Mesendoderm (in vitro differentiated cells): ENCODE results near the gene PLA1A.

ENCODE experiments used
- DNase-seq: peaks from one replicate; pipeline ENCODE4 v3.0.0; 2013
- H2AK5ac ChIP-seq: 2 replicates; pipeline ENCODE4 v1.6.1; 2013; ENCODE audit warnings: low read length, inconsistent platforms
- H2BK120ac ChIP-seq: 2 replicates; pipeline ENCODE4 v1.6.1; 2013; ENCODE audit warnings: low read depth, mild to moderate bottlenecking, low read length, moderate library complexity, mixed read lengths
- H2BK15ac ChIP-seq: replicated peaks from 2 replicates; pipeline ENCODE4 v1.6.1; 2013; ENCODE audit warnings: low read depth, mild to moderate bottlenecking, moderate library complexity
- H2BK5ac ChIP-seq: 2 replicates; pipeline ENCODE4 v1.6.1; 2013; ENCODE audit warnings: low read length, inconsistent platforms
- H3K18ac ChIP-seq: 2 replicates; pipeline ENCODE4 v1.6.1; 2013; ENCODE audit warnings: mild to moderate bottlenecking, low read length, mixed read lengths
- H3K23ac ChIP-seq: one replicate; pipeline ENCODE4 v1.6.1; 2013; ENCODE audit warnings: low read length
- H3K27ac ChIP-seq: 2 replicates; pipeline ENCODE4 v1.5.1; 2013; ENCODE audit warnings: low read depth, mild to moderate bottlenecking, inconsistent platforms, low read length, moderate library complexity
- H3K27me3 ChIP-seq: 2 replicates; pipeline ENCODE4 v1.6.1; 2013; ENCODE audit warnings: low read length, control low read depth, mild to moderate bottlenecking, inconsistent platforms; ENCODE audit not compliant: insufficient read depth, poor library complexity
- H3K36me3 ChIP-seq: 2 replicates; pipeline ENCODE4 v1.6.1; 2013; ENCODE audit warnings: low read length, inconsistent platforms; ENCODE audit not compliant: control insufficient read depth, insufficient read depth
- H3K4ac ChIP-seq: one replicate; pipeline ENCODE4 v1.6.1; 2013; ENCODE audit warnings: low read depth, mild to moderate bottlenecking, low read length, moderate library complexity
- H3K4me1 ChIP-seq: 2 replicates; pipeline ENCODE4 v1.6.1; 2013; ENCODE audit warnings: low read depth, low read length, inconsistent platforms; ENCODE audit not compliant: control insufficient read depth
- H3K4me2 ChIP-seq: 2 replicates; pipeline ENCODE4 v1.6.1; 2013; ENCODE audit warnings: low read length
- H3K4me3 ChIP-seq: 2 replicates; pipeline ENCODE4 v1.5.1; 2013; ENCODE audit warnings: mild to moderate bottlenecking, low read length
- H3K56ac ChIP-seq: one replicate; pipeline ENCODE4 v1.6.1; 2013; ENCODE audit warnings: low read length
- H3K79me1 ChIP-seq: 2 replicates; pipeline ENCODE4 v1.6.1; 2013; ENCODE audit warnings: low read length, inconsistent platforms
- H3K79me2 ChIP-seq: 2 replicates; pipeline ENCODE4 v1.6.1; 2013; ENCODE audit warnings: mild to moderate bottlenecking, low read length; ENCODE audit not compliant: control insufficient read depth, insufficient read depth
- H3K9ac ChIP-seq: 2 replicates; pipeline ENCODE4 v1.6.1; 2013; ENCODE audit warnings: low read length, inconsistent platforms
- H4K5ac ChIP-seq: one replicate; pipeline ENCODE4 v1.6.1; 2013; ENCODE audit warnings: low read length
- H4K8ac ChIP-seq: one replicate; pipeline ENCODE4 v1.6.1; 2013; ENCODE audit warnings: low read depth, mild to moderate bottlenecking, control low read depth, low read length, moderate library complexity
- WGBS: extraction: QIAGEN DNeasy Blood & Tissue Kit; methylation state at CpG from one replicate; pipeline ENCODE4 v1.1.7; 2013; ENCODE audit warnings: low lambda C conversion rate, missing lambda C conversion rate; ENCODE audit not compliant: insufficient coverage; ENCODE audit errors: extremely low coverage; 5-methylcytosine and 5-hydroxymethylcytosine counted together

PLA1A gene

GRCh38 chr3:119569156-119569555, 28.5 kb upstream of the PLA1A start:
- no peak overlapping the region for H3K4me3 ChIP-seq
- no peak overlapping the region for H3K27ac ChIP-seq
- no peak overlapping the region for H3K4me2 ChIP-seq
- H3K9ac ChIP-seq, result no peak overlapping the region
- no CpG with 5 or more reads among the region's 4 CpGs for WGBS
- H3K23ac ChIP-seq, result no peak overlapping the region
- no peak overlapping the region for H3K18ac ChIP-seq
- H4K5ac ChIP-seq, result no peak overlapping the region
- no peak overlapping the region for H3K56ac ChIP-seq
- no peaks in the 10 kb centered on the region for H3K4me1 ChIP-seq
- no peaks in the 10 kb centered on the region for H3K36me3 ChIP-seq
- H4K8ac ChIP-seq, result no peak overlapping the region
- no peaks in the 10 kb centered on the region for H3K79me1 ChIP-seq
- no peak overlapping the region for H2BK5ac ChIP-seq
- no peaks in the 10 kb centered on the region for H3K79me2 ChIP-seq
- H2BK15ac ChIP-seq, result no peak overlapping the region
- DNase-seq, result no peak
- H3K4ac ChIP-seq, result no peak overlapping the region
- H3K27me3 ChIP-seq, result no peaks in the 10 kb centered on the region
- H2AK5ac ChIP-seq, result no peak overlapping the region
- H2BK120ac ChIP-seq, result no peak overlapping the region

GRCh38 chr3:119570229-119570628, 27.5 kb upstream of the PLA1A start:
- Histone ChIP-seq H3K23ac (no peak overlapping the region), H3K56ac (no peak overlapping the region), H2AK5ac (no peak overlapping the region), H3K9ac (no peak overlapping the region), H3K4ac (no peak overlapping the region), H2BK15ac (no peak overlapping the region), H4K5ac (no peak overlapping the region), H3K36me3 (no peaks in the 10 kb centered on the region), H3K27ac (no peak overlapping the region), H3K79me2 (no peaks in the 10 kb centered on the region), H4K8ac (no peak overlapping the region), H3K18ac (no peak overlapping the region), H3K4me1 (no peaks in the 10 kb centered on the region), H2BK120ac (no peak overlapping the region), H2BK5ac (no peak overlapping the region), H3K79me1 (no peaks in the 10 kb centered on the region), H3K27me3 (no peaks in the 10 kb centered on the region), H3K4me3 (no peak overlapping the region), H3K4me2 (no peak overlapping the region)
- DNase-seq, result no peak
- no CpG with 5 or more reads among the region's 5 CpGs for WGBS

- no peaks in the 10 kb centered on the region for H3K79me1 ChIP-seq
- H2AK5ac ChIP-seq, result no peak overlapping the region
- no peak overlapping the region for H2BK15ac ChIP-seq
- WGBS, result no CpG with 5 or more reads among the region's 1 CpG
- no peaks in the 10 kb centered on the region for H3K36me3 ChIP-seq
- no peak overlapping the region for H4K8ac ChIP-seq
- no peak overlapping the region for H2BK5ac ChIP-seq
- DNase-seq, result peak; percentile 19
- H3K4ac ChIP-seq, result no peak overlapping the region
- no peaks in the 10 kb centered on the region for H3K79me2 ChIP-seq
- no peak overlapping the region for H3K23ac ChIP-seq
- no peak overlapping the region for H3K4me3 ChIP-seq
- no peaks in the 10 kb centered on the region for H3K27me3 ChIP-seq
- no peak overlapping the region for H4K5ac ChIP-seq
- no peak overlapping the region for H3K27ac ChIP-seq
- H3K56ac ChIP-seq, result no peak overlapping the region
- no peaks in the 10 kb centered on the region for H3K4me1 ChIP-seq
- H2BK120ac ChIP-seq, result no peak overlapping the region
- no peak overlapping the region for H3K9ac ChIP-seq
- H3K18ac ChIP-seq, result no peak overlapping the region
- no peak overlapping the region for H3K4me2 ChIP-seq
These were observed 26.5 kb upstream of the PLA1A start for GRCh38 chr3:119571230-119571629.

- Histone ChIP-seq H3K27ac (no peak overlapping the region), H3K23ac (no peak overlapping the region), H3K4ac (no peak overlapping the region), H3K4me2 (no peak overlapping the region), H3K27me3 (no peaks in the 10 kb centered on the region), H4K5ac (no peak overlapping the region), H2AK5ac (no peak overlapping the region), H2BK120ac (no peak overlapping the region), H3K79me2 (no peaks in the 10 kb centered on the region), H4K8ac (no peak overlapping the region), H2BK5ac (no peak overlapping the region), H3K4me3 (no peak overlapping the region), H3K56ac (no peak overlapping the region), H3K4me1 (no peaks in the 10 kb centered on the region), H2BK15ac (no peak overlapping the region), H3K18ac (no peak overlapping the region), H3K9ac (no peak overlapping the region), H3K36me3 (no peaks in the 10 kb centered on the region), H3K79me1 (no peaks in the 10 kb centered on the region)
- no CpG with 5 or more reads among the region's 5 CpGs for WGBS
- DNase-seq, result no peak
These were observed 26.0 kb upstream of the PLA1A start for GRCh38 chr3:119571688-119572087.

GRCh38 chr3:119575507-119575906, 22.2 kb upstream of the PLA1A start:
- no peak for DNase-seq
- no peaks in the 10 kb centered on the region for H3K79me1 ChIP-seq
- H3K4ac ChIP-seq, result no peak overlapping the region
- H3K36me3 ChIP-seq, result no peaks in the 10 kb centered on the region
- H3K4me2 ChIP-seq, result no peak overlapping the region
- no peak overlapping the region for H2BK5ac ChIP-seq
- no peak overlapping the region for H3K27ac ChIP-seq
- no peak overlapping the region for H3K18ac ChIP-seq
- H2BK120ac ChIP-seq, result no peak overlapping the region
- H3K9ac ChIP-seq, result no peak overlapping the region
- H2AK5ac ChIP-seq, result no peak overlapping the region
- H3K27me3 ChIP-seq, result no peaks in the 10 kb centered on the region
- H3K4me1 ChIP-seq, result peaks cover 4% of the 10 kb centered on the region
- H3K79me2 ChIP-seq, result no peaks in the 10 kb centered on the region
- H3K56ac ChIP-seq, result no peak overlapping the region
- no peak overlapping the region for H4K8ac ChIP-seq
- H4K5ac ChIP-seq, result no peak overlapping the region
- H2BK15ac ChIP-seq, result no peak overlapping the region
- no peak overlapping the region for H3K23ac ChIP-seq
- H3K4me3 ChIP-seq, result no peak overlapping the region

- peak; percentile 88 for DNase-seq
- Histone ChIP-seq H3K56ac (peak within 1 kb of the TSS; percentile 91), H3K9ac (peak within 1 kb of the TSS; percentile 83), H3K18ac (peak within 1 kb of the TSS; percentile 29), H2AK5ac (no peak within 1 kb of the TSS), H3K27me3 (no peaks in the 10 kb centered on the region), H3K23ac (peak within 1 kb of the TSS; percentile 35), H3K79me2 (no peaks in the 10 kb centered on the region), H4K5ac (peak within 1 kb of the TSS; percentile 68), H3K79me1 (no peaks in the 10 kb centered on the region), H3K4me2 (peak within 1 kb of the TSS; percentile 84), H3K4me3 (peak within 1 kb of the TSS; percentile 67), H3K27ac (no peak within 1 kb of the TSS), H4K8ac (no peak within 1 kb of the TSS), H2BK120ac (no peak within 1 kb of the TSS), H2BK15ac (no peak within 1 kb of the TSS), H3K36me3 (no peaks in the 10 kb centered on the region), H2BK5ac (no peak within 1 kb of the TSS), H3K4ac (peak within 1 kb of the TSS; percentile 17), H3K4me1 (peaks cover 4% of the 10 kb centered on the region)
- WGBS, result no CpG with 5 or more reads among the region's 68 CpGs
These were observed 18.2 kb upstream of the PLA1A start, which contains the start of gene ADPRH for GRCh38 chr3:119579366-119580066. TSS of gene ADPRH (plus strand) at chr3:119579492. CDS start at chr3:119582170, 2,678 bp downstream.
